Right ventricle myocardium inferior (tissue), 1 donor: Measurements from ENCODE around the gene ST6GALNAC6. TPM values are rescaled to one million over a fixed set of nuclear protein-coding genes. Genes with fewer than 3 reads are reported as not detected.

ENCODE experiments used
- ATAC-seq: fragments of 200-7000 bp; cut with Tn5 transposase; one replicate; pipeline ENCODE4 v1.9.1; 2020; ENCODE audit warnings: mild to moderate bottlenecking, moderate library complexity
- DNase-seq: peaks from one replicate; pipeline ENCODE4 v3.0.0; 2021; ENCODE audit errors: missing footprints
- intact Hi-C: fragments of 100-400 bp; cut with DNase I; formaldehyde crosslinking; loops from one replicate; pipeline ENCODE4 v1.11.0; 2022
- total RNA-seq: library from RNA; stranded (reverse); fragmentation: NEBNext Ultra II Directional; extraction: Animal tissue kit (Norgen Biotek cat#: 25700); gene quantifications from one replicate; pipeline ENCODE4 v1.2.1, GENCODE V29; 2021
- donor health status: DM: no; HTN: yes; CAD: no; lungs with severe emphysema.

Gene ST6GALNAC6
- total RNA-seq, 1 donor from 2014 or later = 43.3 TPM

GRCh38 chr9:127921557-127922120, 22.2 kb upstream of the ST6GALNAC6 start:
- DNase-seq (peak; percentile 90), ATAC-seq (peak; percentile 42)
- intact Hi-C loops = loop anchor here (1.0 to 5.0 kb wide), 3 partner anchors 186 to 414 kb away; partner anchors contain the start of gene TOR2A

- no peak for ATAC-seq
- intact Hi-C loops = loop anchor here (1.0 to 5.0 kb wide), 3 partner anchors 185 to 413 kb away; partner anchors contain the start of gene TOR2A
- DNase-seq = no peak
These were observed 21.4 kb upstream of the ST6GALNAC6 start for GRCh38 chr9:127920794-127921193.

- DNase-seq = peak; percentile 87
- intact Hi-C loops = loop anchor here (5.0 kb wide), 2 partner anchors 42 to 132 kb away; partner anchors contain the start of genes AK1 and CDK9
- peak; percentile 45 for ATAC-seq
These were observed 19.9 kb upstream of the ST6GALNAC6 start for GRCh38 chr9:127919253-127919815.

GRCh38 chr9:127918183-127919107, 19.0 kb upstream of the ST6GALNAC6 start:
- intact Hi-C loops = loop anchor here (5.0 kb wide), 2 partner anchors 41 to 131 kb away; partner anchors contain the start of genes AK1 and CDK9
- ATAC-seq = peak; percentile 3
- peak; percentile 71 for DNase-seq

- ATAC-seq (no peak), DNase-seq (no peak)
- intact Hi-C loops = loop anchor here (5.0 kb wide), 2 partner anchors 40 to 130 kb away; partner anchors contain the start of genes AK1 and CDK9
These were observed 18.2 kb upstream of the ST6GALNAC6 start for GRCh38 chr9:127917603-127918002.

- DNase-seq = peak; percentile 98
- intact Hi-C loops = loop anchor here (5.0 kb wide), 2 partner anchors 40 to 130 kb away; partner anchors contain the start of genes AK1 and CDK9
- ATAC-seq = peak; percentile 95
These were observed 17.5 kb upstream of the ST6GALNAC6 start, which contains the start of gene ST6GALNAC4 for GRCh38 chr9:127916720-127917581. ST6GALNAC4 (minus strand) TSS chr9:127917041; CDS start chr9:127916419, 622 bp downstream.

GRCh38 chr9:127915801-127916719, 16.7 kb upstream of the ST6GALNAC6 start:
- ATAC-seq (no peak), DNase-seq (peak; percentile 63)
- intact Hi-C loops = loop anchor here (5.0 kb wide), 2 partner anchors 39 to 129 kb away; partner anchors contain the start of genes AK1 and CDK9

- DNase-seq (no peak), ATAC-seq (no peak)
- intact Hi-C loops = loop anchor here (5.0 kb wide), 2 partner anchors 38 to 128 kb away; partner anchors contain the start of genes AK1 and CDK9
These were observed 15.9 kb upstream of the ST6GALNAC6 start for GRCh38 chr9:127915325-127915752.

GRCh38 chr9:127913682-127914081, 14.3 kb upstream of the ST6GALNAC6 start:
- no peak for ATAC-seq
- intact Hi-C loops = no loop called here

GRCh38 chr9:127912882-127913281, 13.5 kb upstream of the ST6GALNAC6 start:
- DNase-seq (no peak), ATAC-seq (no peak)
- intact Hi-C loops = no loop called here

More at GRCh38 chr9:127913682-127914081, 14.3 kb upstream of the ST6GALNAC6 start:
- DNase-seq = no peak

- ATAC-seq (no peak), DNase-seq (no peak)
These were observed 12.9 kb upstream of the ST6GALNAC6 start for GRCh38 chr9:127912296-127912695.

GRCh38 chr9:127910613-127911205, 11.3 kb upstream of the ST6GALNAC6 start:
- no peak for ATAC-seq
- intact Hi-C loops = no loop called here
- DNase-seq = no peak

More at GRCh38 chr9:127912296-127912695, 12.9 kb upstream of the ST6GALNAC6 start:
- intact Hi-C loops = no loop called here

- intact Hi-C loops = no loop called here
- ATAC-seq = no peak
- no peak for DNase-seq
These were observed 10.5 kb upstream of the ST6GALNAC6 start for GRCh38 chr9:127909839-127910273.

GRCh38 chr9:127908660-127908926, 9.2 kb upstream of the ST6GALNAC6 start:
- intact Hi-C loops = no loop called here
- DNase-seq (no peak), ATAC-seq (no peak)

- DNase-seq (no peak), ATAC-seq (no peak)
- intact Hi-C loops = no loop called here
These were observed 8.7 kb upstream of the ST6GALNAC6 start for GRCh38 chr9:127907867-127908659.

GRCh38 chr9:127905788-127906191, 6.4 kb upstream of the ST6GALNAC6 start:
- intact Hi-C loops = no loop called here
- ATAC-seq (no peak), DNase-seq (no peak)
